ENCODE results near the gene OR5M10.
"Not testable (repeated sequence)": the region's sequence is repeated elsewhere in the genome, so short reads cannot be mapped to it uniquely, and the experiment has no call there.

The OR5M10 gene

GRCh38 chr11:56577621-56578020 lies at the start of gene OR5M10:
OR5M10 (minus strand) TSS chr11:56577721; CDS start chr11:56577721, 0 bp downstream.
- H3K4me1 Mint-ChIP-seq (ENCODE audit: low read depth) = no peaks in the 10 kb centered on the region
- H3K27ac Mint-ChIP-seq = no peak within 1 kb of the TSS
- no peaks in the 10 kb centered on the region for H3K27me3 Mint-ChIP-seq
- intact Hi-C loops (cut with micrococcal nuclease) = no loop called here
- no peaks in the 10 kb centered on the region for H3K9me3 Mint-ChIP-seq
- H3K36me3 Mint-ChIP-seq (ENCODE audit: low read depth) = no peaks in the 10 kb centered on the region
- H3K4me3 Mint-ChIP-seq = no peak within 1 kb of the TSS

DNA sequence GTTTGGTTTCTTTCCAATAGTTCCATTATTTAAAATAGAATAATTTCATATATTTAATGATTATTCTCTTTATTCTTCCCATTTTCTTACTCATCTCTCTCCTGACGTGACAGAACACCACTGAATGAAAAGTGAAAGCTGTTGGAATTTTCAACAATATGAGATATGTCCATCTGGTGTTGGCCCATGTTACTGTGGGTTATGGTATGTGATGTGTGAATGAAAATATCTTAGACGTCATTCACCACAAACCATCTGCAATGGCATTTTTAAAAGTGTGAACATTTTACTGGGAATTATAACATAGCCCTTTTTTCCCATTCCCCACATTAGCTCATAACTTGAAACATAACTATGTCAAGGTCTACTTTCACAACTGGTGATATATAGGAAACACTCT lies 48.4 kb upstream of the OR5M10 start:
- no peaks in the 10 kb centered on the region for H3K36me3 Mint-ChIP-seq (ENCODE audit: low read depth)
- no peaks in the 10 kb centered on the region for H3K9me3 Mint-ChIP-seq
- H3K4me1 Mint-ChIP-seq (ENCODE audit: low read depth) = no peaks in the 10 kb centered on the region
- H3K4me3 Mint-ChIP-seq = no peak overlapping the region
- no peaks in the 10 kb centered on the region for H3K27me3 Mint-ChIP-seq
- no peak overlapping the region for H3K27ac Mint-ChIP-seq
- intact Hi-C loops (cut with micrococcal nuclease) = no loop called here

DNA sequence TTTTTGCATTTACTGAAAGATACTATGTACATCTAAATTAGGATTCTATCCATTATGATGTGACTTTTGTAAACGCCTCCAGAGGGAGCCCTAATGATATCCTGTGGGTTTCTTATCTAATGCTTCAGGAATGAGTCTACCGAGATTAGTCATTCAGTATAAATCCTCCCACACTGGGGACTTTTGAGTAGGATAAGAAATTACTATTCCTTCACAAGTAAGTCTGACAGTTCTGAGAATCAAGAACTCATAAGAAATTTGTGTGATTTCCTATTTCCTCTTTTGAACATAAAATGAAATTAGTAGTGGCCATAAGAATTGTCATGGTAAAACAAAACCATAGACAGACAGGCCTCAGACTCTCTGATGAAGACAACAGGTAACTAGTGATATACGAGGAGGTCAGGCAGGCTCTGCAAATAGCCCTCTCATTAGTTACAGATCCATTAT lies 47.2 kb upstream of the OR5M10 start:
- Mint-ChIP-seq H3K4me1 (ENCODE audit: low read depth) (no peaks in the 10 kb centered on the region), H3K4me3 (no peak overlapping the region), H3K27ac (no peak overlapping the region), H3K36me3 (ENCODE audit: low read depth) (no peaks in the 10 kb centered on the region), H3K9me3 (no peaks in the 10 kb centered on the region), H3K27me3 (no peaks in the 10 kb centered on the region)
- intact Hi-C loops (cut with micrococcal nuclease) = no loop called here

- no peaks in the 10 kb centered on the region for H3K36me3 Mint-ChIP-seq (ENCODE audit: low read depth)
- no peak overlapping the region for H3K4me3 Mint-ChIP-seq
- H3K27ac Mint-ChIP-seq = no peak overlapping the region
- H3K4me1 Mint-ChIP-seq (ENCODE audit: low read depth) = no peaks in the 10 kb centered on the region
- no peaks in the 10 kb centered on the region for H3K9me3 Mint-ChIP-seq
- intact Hi-C loops (cut with micrococcal nuclease) = no loop called here
- no peaks in the 10 kb centered on the region for H3K27me3 Mint-ChIP-seq
These were observed 33.7 kb upstream of the OR5M10 start for GRCh38 chr11:56611174-56611573.

- H3K4me1 Mint-ChIP-seq (ENCODE audit: low read depth); H3K27ac Mint-ChIP-seq; intact Hi-C loops (cut with micrococcal nuclease): not testable (repeated sequence)
These were observed 14.7 kb upstream of the OR5M10 start for GRCh38 chr11:56592088-56592717.

GRCh38 chr11:56558574-56558973 lies 18.9 kb downstream of the OR5M10 start:
- Mint-ChIP-seq H3K9me3 (peaks cover 68% of the 10 kb centered on the region), H3K27me3 (no peaks in the 10 kb centered on the region), H3K4me3 (no peak overlapping the region), H3K4me1 (ENCODE audit: low read depth) (no peaks in the 10 kb centered on the region), H3K36me3 (ENCODE audit: low read depth) (no peaks in the 10 kb centered on the region), H3K27ac (no peak overlapping the region)
- intact Hi-C loops (cut with micrococcal nuclease) = no loop called here

More at GRCh38 chr11:56592088-56592717, 14.7 kb upstream of the OR5M10 start:
- peaks cover 26% of the 10 kb centered on the region for H3K9me3 Mint-ChIP-seq
- not testable (repeated sequence) for H3K4me3 Mint-ChIP-seq; H3K36me3 Mint-ChIP-seq (ENCODE audit: low read depth); H3K27me3 Mint-ChIP-seq

GRCh38 chr11:56554691-56555090 lies 22.8 kb downstream of the OR5M10 start:
- H3K4me3 Mint-ChIP-seq; H3K27me3 Mint-ChIP-seq; H3K27ac Mint-ChIP-seq; H3K36me3 Mint-ChIP-seq (ENCODE audit: low read depth); intact Hi-C loops (cut with micrococcal nuclease); H3K4me1 Mint-ChIP-seq (ENCODE audit: low read depth): not testable (repeated sequence)
- peaks cover 69% of the 10 kb centered on the region for H3K9me3 Mint-ChIP-seq

GRCh38 chr11:56545531-56545930 lies 32.0 kb downstream of the OR5M10 start:
- Mint-ChIP-seq H3K36me3 (ENCODE audit: low read depth) (no peaks in the 10 kb centered on the region), H3K27me3 (no peaks in the 10 kb centered on the region), H3K9me3 (peaks cover 28% of the 10 kb centered on the region), H3K4me1 (ENCODE audit: low read depth) (no peaks in the 10 kb centered on the region), H3K27ac (no peak overlapping the region), H3K4me3 (no peak overlapping the region)
- intact Hi-C loops (cut with micrococcal nuclease) = no loop called here

DNA sequence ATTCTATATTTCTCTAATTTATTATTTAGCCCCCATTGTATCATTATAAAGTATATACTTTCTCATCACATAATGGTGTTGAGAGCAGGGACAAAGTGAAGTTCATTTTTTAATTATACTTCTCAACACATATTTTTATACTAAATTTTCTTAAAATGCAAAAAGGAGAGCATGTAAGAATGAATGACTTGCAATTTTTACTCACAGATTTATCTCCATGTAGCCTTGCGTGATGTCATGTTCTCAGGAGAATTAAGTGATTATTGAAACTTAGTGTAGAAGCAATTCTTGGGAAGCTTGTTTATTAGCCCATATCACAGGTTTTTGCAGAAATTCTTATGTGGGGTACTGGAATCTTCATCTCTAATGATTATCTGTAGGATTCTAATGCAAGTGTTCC lies 33.8 kb downstream of the OR5M10 start:
- Mint-ChIP-seq H3K27me3 (no peaks in the 10 kb centered on the region), H3K9me3 (peaks cover 28% of the 10 kb centered on the region), H3K36me3 (ENCODE audit: low read depth) (no peaks in the 10 kb centered on the region), H3K4me3 (no peak overlapping the region), H3K4me1 (ENCODE audit: low read depth) (no peaks in the 10 kb centered on the region), H3K27ac (no peak overlapping the region)
- intact Hi-C loops (cut with micrococcal nuclease) = no loop called here

- Mint-ChIP-seq H3K9me3 (peaks cover 28% of the 10 kb centered on the region), H3K4me3 (no peak within 1 kb of the TSS), H3K27ac (no peak within 1 kb of the TSS), H3K4me1 (ENCODE audit: low read depth) (no peaks in the 10 kb centered on the region), H3K36me3 (ENCODE audit: low read depth) (no peaks in the 10 kb centered on the region), H3K27me3 (no peaks in the 10 kb centered on the region)
- intact Hi-C loops (cut with micrococcal nuclease) = no loop called here
These were observed 34.4 kb downstream of the OR5M10 start, which contains the start of gene OR5M11 for GRCh38 chr11:56543157-56543556. OR5M11 (minus strand) TSS chr11:56543257; CDS start chr11:56543257, 0 bp downstream.

DNA sequence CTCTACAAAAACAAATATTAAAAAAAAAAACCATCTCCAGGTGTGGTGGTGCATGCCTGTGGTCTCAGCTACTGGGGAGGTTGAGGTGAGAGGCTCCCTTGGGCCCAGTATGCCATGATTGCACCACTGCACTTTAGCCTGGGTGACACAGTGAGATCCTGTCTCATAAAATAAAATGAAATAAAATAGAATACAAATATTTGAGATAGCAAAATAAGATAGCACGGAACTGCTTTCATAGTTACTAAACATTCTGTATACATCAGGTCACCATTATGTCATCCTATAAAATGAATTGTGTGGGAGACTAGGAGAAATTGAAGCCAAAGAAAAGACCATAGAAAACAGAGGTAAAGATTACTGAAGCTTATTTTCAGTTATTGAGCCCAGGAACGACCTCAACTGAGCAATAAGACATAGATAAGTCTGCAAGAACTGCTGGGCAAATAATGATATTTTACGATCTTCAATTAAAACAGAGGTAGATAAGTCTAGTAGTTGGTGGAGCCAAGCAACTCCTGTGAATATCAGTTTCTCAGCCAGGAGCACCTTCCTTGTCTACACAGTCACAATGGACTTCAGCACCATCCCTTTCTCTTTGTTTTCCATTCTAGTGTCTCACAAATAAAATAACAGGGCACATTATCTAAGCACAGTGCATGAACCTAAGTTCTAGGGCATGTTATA lies 44.3 kb downstream of the OR5M10 start:
- intact Hi-C loops (cut with micrococcal nuclease) = no loop called here
- no peaks in the 10 kb centered on the region for H3K27me3 Mint-ChIP-seq
- H3K4me3 Mint-ChIP-seq = no peak overlapping the region
- H3K9me3 Mint-ChIP-seq = no peaks in the 10 kb centered on the region
- H3K36me3 Mint-ChIP-seq (ENCODE audit: low read depth) = no peaks in the 10 kb centered on the region
- H3K4me1 Mint-ChIP-seq (ENCODE audit: low read depth) = no peaks in the 10 kb centered on the region
- no peak overlapping the region for H3K27ac Mint-ChIP-seq

DNA sequence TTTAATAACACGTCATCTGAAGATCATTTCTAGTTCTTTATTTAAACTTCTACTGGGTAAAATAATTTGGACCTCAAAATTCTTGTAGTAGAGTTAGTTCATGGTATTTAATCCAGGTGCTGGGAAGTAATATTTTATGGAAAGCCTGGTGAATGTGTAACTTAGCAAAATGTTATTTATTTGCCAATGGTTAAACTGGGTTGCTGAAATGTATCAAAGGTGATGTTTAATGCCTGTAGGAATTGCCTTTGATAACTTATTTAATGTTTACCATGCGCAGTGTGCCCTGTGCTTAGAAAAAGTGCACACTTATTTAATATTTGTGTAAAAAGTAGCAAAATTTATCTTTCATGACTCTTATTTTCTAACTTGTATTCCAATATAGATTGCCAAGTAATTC lies 45.7 kb downstream of the OR5M10 start:
- intact Hi-C loops (cut with micrococcal nuclease) = no loop called here
- Mint-ChIP-seq H3K27me3 (no peaks in the 10 kb centered on the region), H3K4me1 (ENCODE audit: low read depth) (no peaks in the 10 kb centered on the region), H3K36me3 (ENCODE audit: low read depth) (no peaks in the 10 kb centered on the region), H3K27ac (no peak overlapping the region), H3K9me3 (no peaks in the 10 kb centered on the region), H3K4me3 (no peak overlapping the region)
